ENCODE results near the gene TOM1. TPM values are rescaled to one million over a fixed set of nuclear protein-coding genes. Genes with fewer than 3 reads are reported as not detected.

TOM1 gene
- total RNA-seq, 2 donors from 2014 or later = 32.1 to 34.0 TPM

DNA sequence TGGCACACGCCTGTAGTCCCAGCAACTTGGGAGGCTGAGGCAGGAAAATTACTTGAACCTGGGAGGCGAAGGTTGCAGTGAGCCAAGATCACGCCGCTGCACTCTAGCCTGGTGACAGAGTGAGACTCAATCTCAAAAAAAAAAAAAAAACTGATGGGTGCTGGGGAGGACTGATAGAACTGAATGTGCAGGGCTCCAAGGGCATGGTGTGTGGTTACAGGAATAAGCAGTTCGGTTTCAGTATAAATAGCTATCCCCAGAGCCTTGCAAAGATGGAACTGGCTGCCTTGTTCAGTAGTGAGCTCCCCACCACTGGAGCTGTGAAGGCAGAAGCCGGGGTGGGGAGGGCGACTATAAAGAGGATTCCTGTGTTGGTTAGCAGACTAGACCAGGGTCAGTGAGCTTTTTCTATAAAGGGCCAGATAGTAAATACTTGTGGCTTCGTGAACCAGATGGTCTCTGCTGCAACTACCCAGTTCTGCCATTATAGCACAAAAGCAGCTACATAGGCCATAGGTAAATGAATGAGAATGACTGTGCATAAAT lies 5.9 kb downstream of the TOM1 start:
- intact Hi-C loops (cut with DNase I) = no loop called here
- no peak for DNase-seq (ENCODE audit: low spot score)

DNA sequence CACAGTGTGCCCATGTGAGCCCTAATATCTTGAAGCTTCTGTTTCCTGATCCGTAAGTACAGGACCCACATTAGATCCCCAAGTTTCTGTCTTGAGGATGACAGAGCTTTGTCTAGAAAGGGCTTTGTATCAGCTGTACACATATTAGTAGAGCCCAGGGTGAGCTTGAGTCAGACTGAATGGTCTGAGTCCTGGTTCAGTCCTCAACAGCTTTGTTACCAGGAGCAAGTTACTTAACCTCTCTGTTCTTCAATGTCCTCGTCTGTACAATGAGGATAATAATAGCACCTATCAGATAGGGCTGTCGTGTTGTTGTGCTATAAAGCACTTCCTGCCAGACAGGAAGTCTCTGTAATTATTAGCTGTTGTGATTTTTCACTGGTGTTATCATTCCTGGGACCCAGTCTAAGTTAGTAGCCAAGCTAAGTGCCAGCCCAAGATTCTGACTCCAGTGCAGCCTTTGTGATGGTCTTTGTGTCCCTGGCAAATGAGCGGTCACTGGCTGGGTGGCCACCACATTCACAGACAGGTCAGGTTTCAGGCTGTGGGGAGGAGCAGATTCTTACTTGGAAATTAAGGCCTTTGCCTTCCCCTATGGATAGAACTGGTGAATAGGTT lies 6.8 kb downstream of the TOM1 start:
- no peak for DNase-seq (ENCODE audit: low spot score)
- intact Hi-C loops (cut with DNase I) = no loop called here

DNA sequence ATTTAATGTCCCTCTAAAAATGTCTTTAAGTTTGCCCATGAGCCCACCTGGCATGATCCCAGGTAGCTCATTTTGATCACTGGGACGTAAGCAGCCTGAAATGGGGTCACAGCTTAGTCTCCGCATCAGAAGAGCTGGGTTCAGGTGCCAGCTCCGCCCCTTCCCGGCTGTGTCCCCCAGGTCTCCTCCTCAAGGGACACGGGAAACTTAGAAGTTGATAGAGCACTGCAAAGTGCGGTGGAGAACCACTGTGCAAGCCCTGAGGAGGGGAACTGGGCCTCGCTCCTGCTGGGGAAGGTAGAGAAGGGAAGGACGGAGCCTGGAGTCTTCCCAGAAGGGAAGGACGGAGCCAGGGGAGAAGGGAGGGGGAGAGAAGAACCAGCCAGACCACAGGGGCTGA lies 7.7 kb downstream of the TOM1 start:
- intact Hi-C loops (cut with DNase I) = no loop called here
- DNase-seq (ENCODE audit: low spot score) = peak; percentile 44

DNA sequence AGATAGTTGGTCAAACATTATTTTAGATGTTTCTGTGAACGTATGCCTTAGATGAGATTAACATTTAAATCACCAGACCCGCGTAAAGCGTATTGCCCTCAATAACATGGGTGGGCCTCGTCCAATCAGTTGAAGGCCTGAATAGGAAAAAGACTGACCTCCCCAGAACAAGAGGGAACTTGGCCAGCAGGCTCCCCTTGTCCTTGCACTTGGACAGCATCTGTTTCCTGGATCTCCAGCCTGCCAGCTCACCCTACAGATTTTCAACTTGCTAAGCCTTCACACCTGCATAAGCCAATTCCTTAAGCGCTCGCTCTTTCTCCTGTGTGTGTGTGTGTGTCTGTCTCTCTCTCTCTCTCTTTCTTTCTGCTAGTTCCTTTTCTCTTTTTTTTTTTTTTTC lies 8.2 kb downstream of the TOM1 start:
- intact Hi-C loops (cut with DNase I) = no loop called here
- peak; percentile 46 for DNase-seq (ENCODE audit: low spot score)

DNA sequence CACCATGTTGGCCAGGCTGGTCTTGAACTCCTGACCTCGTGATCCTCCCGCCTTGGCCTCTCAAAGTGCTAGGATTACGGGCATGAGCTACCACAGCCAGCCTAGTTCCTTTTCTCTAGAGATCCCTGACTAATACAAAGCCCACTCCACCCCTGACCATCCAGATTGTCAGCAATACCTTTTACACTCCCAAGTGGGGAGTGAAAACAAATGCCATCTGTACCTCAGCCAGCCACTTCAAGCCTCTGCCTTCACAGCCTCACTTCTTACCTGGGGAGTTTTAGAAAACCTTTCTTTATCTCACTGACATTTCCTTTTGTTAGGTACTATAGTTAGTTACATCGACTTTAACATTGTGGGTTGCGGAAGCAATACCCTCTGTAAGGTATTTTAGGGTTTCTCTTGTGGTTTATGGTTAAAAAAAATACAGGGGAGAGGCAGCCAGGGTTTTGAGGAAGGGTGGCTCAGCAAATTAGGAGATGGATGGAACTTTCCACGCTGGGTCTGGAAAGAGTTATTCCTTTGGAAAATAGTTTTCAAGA lies 8.9 kb downstream of the TOM1 start:
- intact Hi-C loops (cut with DNase I) = no loop called here
- DNase-seq (ENCODE audit: low spot score) = no peak

DNA sequence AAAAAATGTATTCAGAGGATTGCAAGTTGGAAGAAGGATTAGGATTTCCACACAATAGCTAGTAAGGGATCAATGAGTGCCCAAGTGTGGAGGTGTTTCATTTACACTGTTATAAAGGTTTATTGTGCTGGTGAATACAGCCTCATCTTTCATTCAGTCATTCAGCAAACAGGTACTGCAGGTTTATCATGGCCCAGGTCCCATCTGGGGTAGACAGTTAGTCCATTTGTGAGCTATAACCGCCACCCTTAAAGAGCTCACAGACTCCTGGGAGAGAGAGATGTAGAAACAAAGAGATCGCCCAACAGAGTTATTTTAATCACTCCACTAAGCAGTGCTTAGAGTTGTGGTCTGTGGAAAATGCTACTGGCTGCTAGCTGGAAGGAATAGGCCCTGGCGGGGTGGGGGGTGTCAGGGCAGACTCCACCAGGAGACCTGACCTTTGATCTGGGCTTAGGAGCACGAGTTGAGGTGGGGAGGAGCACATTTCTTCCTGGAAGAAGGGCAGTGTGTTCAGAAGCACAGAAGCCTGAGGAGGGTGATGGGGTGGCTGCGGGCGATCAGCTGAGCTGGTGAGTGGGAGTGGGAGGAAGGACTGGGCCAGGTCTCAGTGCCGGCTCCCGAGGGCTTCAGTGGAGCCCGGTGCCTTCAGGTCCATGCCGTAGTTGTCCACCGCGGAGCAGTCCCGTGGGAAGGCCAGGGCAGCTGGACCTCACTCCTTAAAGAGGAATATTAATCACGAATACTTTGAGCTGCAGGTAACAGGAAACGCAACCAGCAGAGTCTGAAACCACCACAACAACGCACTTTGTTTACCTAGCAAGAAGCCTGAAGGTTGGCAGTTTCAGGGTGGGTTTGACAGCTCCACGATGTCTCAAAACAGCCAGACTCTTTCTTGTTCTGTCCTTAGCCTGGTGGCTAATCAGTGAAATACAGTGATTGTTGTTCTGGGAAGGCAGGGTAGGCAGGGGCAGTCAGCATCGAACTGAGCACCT lies 11.2 kb downstream of the TOM1 start:
- peak; percentile 60 for DNase-seq (ENCODE audit: low spot score)
- intact Hi-C loops (cut with DNase I) = no loop called here

DNA sequence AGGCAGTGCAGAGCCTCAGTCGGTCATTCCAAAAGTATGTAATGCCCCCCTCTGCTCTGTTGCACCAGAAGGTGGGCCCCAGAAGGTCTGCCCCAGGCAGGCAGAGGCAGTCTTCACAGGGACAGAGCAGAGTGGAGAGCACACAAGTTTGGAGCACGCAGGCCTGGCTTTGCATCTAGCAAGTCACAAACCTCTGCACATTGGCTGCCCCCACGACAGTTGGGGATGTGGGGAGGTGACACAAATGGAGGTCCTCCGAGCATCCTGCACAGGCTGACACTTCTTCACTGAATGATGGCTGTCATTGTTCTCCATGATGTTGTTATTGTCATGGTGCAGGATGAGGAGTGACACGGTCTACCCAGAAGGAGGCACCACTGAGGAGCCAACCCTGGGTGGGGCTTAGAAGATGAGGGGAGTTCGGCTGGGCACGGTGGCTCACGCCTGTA lies 11.9 kb downstream of the TOM1 start:
- intact Hi-C loops (cut with DNase I) = no loop called here
- DNase-seq (ENCODE audit: low spot score) = peak; percentile 50

DNA sequence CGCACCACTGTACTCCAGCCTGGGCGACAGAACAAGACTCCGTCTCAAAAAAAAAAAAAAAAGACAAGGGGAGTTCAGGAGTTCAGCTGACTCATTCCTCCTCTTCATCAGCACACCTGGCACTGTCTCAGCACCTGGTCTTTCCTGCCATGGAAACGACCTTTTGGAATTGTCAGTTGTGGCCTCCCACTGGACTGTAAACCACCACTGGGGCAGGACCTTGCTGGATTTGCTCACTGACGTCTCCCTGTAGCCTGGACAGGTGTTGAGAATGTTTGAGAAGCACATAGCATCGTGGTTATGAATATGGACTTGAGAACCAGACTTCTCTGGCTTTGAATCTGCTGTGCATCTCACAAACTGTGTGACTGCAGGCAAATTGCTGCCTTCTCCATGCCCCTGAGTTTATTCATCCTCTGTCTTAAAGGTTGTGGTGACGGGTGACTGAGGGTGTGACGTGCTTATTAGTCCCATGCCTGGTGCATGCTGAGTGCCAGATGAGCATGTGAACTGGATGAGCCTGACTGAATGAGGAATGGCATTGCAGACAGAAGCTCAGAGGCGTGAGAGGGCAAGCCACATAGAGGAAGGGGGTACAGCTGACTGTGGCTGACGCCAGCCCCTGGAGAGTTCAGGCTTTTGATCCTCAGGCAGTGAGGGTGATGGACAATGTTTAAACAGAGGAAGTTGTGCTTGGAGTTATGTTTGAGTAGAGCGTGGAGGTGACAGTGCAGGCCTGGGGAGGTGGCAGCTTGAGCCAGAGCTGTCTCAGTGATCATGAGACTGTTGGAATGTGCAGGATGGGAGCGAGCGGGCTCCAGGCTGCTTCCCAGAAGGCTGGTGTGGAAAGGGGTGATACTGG lies 12.7 kb downstream of the TOM1 start:
- DNase-seq (ENCODE audit: low spot score) = peak; percentile 38
- intact Hi-C loops (cut with DNase I) = no loop called here

DNA sequence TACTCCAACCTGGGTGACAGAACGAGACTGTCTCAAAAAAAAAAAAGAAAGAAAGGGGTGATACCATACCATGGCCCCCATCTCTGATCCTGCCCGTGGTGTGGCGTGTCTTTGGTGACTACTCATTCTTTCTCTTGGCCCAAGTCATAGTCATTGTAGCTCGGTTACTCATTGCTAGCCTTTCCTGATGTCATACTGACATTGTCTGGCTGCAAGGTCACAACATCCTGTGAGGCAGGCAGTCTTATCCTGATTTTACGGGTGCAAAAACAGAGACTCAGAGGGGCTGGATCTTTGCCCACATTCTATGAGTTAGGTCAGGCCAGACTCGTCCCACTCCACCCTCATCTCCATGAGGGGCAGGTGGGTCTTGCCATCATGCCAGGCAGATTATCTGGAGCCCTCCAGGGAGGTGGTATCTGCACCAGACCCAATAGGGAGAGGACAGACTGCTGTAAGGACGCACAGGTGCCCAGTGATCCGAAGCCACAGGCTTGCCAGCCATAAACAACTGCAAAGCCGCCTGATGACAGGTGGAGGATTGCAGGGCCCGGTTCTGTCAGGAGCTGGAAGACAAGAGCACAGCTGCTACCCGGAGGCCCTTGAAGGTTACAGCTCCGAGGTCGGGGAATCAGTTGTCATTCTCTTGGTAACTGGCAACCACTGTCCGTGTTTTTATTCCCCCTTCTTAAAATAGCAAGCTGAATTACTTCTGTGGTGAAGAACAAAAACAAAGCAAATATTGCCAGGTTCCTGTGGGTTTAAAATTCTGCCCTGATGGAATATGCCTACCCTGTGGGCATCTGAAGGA lies 13.8 kb downstream of the TOM1 start:
- peak; percentile 73 for DNase-seq (ENCODE audit: low spot score)
- intact Hi-C loops (cut with DNase I) = no loop called here

DNA sequence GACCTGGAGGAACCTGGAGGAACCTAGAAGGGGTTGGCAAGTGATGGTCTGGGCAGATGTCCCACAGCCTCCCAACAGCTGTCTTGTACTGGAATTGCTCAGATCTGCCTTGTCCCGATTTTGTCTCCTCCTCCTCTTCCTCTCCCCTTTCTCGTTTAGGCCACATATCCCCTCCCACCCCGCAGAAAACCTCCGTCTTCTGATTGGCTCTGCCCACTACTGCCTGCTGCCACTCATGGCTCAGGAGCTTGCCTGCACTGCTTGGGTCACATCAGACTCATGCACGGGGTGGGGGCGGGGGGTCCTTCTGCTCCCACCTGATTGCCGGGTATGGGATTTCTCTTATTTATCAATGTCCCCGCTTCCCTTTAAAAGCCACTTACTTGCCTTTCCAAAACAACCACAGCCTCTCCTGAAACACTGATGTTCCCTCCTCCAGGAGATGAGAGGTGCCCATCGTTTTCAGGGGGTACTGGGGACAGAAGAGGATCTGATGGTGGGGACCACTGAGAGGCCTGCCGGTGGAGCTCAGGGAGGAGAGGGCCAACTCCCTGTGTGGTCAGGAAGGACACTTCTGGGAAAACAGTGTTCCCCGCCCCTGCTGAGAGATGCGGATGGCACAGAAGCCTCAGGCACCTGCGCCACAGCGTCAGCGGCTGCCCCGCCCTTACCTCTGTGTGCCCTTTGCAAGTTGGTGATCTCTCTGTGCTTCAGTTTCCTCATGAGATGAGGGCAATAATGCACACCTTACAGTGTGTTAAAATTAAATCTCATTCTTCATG lies 14.7 kb downstream of the TOM1 start:
- intact Hi-C loops (cut with DNase I) = no loop called here
- DNase-seq (ENCODE audit: low spot score) = peak; percentile 32

DNA sequence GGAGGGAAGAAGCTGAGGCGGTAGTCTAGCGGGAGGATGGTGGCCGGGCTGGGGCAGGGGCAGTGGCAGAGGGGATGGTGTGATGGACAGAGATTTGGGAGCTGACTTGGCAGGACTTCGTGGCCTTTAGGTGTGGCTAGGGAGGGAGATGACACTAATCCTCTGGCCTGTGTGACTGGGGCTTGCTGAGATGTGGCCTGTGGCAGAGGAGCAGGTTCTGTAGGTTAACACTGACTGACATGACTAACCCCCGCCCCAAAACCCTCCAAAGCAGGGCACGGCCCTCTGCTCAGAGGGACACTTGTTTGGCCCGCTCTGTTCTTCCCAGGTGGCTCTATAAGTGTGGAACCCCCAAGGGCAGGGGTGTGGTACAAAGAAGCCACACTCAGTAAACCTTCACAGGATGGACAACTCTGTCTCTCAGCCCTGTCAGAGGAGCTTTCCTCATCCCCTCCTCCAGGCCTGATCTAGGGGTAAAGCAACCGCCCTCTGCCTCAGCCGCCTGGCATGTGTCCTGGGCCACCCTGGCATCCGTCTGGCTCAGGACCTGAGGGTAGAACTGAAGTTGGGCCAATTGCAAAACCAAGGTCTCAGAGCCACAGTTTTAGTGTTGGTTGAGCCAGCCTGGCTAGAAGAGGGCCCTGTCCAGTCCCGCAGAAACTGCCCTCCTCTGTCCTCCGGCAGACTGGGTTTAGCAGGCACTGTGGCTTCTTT lies 15.6 kb downstream of the TOM1 start:
- intact Hi-C loops (cut with DNase I) = no loop called here
- DNase-seq (ENCODE audit: low spot score) = peak; percentile 56

DNA sequence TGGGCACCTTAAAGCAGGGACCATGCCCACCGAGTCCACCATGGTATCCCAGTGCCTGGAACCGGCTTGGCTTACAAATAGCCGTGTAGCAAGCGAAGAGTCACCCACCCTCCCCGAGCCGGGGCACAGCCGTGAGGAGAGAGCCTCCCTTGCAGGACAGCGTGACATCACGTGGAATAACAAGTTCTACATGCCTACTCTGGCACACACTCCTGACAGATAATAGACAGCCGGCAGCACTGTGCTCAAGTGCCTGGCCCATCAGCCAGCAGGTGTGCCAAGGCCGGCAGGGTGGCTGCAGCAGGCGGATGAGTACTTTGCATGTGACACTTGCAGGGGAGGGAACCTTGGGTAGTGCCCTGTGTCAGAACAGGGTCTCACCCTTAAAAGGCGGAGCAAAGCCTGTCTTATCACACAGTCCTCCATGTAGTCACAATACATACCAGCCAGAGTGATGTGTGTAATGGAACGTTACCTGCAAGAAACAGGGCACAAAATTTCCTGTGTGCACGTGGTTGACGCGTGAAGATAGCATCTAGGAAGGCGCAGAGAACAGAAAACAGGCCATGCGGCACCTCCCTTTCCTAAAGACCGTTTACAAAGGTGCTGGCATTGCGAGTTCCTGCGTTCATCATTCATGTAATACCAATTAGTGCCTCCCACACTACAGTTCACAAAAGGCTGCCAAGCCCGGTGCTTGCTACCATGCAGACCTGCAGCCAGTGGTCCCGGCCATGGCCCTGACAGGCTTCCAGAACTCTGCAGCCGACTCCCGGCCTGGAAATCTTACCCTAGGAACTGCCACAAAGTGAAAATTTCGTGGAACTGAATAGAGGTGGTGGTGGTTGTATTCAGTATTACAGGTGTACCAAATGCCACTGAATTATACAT lies 16.4 kb downstream of the TOM1 start:
- DNase-seq (ENCODE audit: low spot score) = peak; percentile 71
- intact Hi-C loops (cut with DNase I) = no loop called here

DNA sequence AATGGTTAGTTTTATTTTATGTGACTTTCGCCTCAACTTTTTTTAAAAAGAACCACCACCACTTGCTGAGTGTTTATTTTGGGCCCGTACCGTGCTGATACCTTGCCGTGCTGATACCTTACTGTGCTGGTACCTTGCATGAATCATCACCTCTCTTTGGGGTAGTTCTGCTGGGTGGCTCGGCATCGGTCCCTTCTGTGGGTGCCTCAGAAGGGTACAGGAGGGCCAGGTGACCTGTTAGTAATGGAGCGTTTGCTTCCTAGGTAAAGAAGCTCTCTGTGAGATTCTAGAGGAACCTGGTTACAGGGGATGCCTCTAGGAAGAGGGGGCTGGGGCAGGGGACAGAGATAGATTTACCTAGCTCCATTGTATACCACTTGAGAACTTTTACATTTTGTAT lies 17.1 kb downstream of the TOM1 start:
- intact Hi-C loops (cut with DNase I) = no loop called here
- peak; percentile 31 for DNase-seq (ENCODE audit: low spot score)

DNA sequence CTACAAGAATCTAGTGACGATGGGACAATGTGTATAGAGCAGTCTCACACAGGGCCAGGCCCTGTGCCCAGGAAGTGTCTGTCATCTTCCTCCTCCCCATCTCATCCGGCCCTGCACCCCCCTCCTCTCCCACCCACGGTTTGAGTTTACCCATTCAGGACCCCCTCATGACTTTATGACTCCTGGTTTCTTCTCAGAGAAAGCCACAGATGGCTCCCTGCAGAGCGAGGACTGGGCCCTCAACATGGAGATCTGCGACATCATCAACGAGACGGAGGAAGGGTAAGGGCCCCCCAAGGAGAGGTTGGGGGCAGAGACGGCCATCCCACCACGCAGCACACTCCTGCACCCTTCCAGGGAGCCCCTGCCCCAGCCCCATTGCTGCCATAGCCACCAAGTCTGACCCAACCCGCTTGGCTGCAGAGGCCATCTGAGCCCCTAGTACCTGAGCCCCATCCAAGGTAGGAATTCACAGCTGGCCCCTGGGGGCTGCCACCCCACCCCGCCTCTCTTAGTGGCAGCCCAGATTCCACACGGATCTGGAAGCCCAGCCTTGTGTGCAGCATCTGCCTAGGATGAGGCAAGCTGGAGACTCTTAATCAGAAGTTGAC lies 18.1 kb downstream of the TOM1 start:
- intact Hi-C loops (cut with DNase I) = no loop called here
- DNase-seq (ENCODE audit: low spot score) = peak; percentile 64

DNA sequence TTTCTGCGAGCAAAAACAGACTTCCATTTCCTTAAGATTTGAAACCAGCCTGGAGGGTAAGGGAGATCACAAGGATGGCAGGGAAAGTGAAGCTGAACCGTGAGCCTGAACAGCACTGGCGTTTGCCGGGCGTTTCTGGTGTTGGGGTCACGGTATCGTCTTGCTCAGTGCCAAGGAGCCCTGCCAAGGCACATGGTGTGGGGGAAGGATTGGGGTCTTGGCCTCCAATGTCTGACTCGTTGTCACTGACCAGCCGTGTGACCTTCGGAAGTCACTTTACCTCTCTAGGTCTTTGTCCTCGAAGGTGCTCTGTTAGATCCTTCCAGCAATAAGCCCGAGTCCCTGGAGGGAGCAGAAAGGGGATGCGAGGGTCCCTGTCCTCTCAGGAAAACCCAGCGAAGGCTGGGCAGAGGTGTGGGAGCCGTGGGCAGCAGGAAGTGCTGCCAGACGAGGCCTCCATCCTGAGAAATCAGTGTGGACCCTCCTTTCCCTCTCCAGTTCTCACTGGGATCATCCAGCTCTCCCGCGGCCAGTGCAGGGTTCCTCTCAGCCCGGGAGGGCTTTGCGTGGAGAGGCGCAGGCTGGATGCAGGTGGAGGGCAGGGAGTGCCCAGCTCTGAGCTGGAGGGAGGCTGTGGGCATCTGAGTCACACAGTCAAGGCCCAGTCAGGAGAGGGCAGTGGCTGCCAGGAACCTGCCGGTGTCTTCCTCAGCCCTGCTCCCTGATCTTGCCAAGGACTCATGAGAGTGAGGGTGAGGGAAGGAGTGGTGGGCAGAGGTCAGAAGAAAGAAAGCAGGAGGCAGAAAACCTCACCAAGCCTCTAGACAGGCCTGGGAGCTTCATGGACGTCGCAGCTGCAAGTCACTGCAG lies 18.9 kb downstream of the TOM1 start:
- intact Hi-C loops (cut with DNase I) = no loop called here
- peak; percentile 61 for DNase-seq (ENCODE audit: low spot score)
